A549 (cell line): ENCODE results near the gene SORBS1.

ENCODE experiments used
- CTCF ChIP-seq: fragments of >200 bp; sonication (Bioruptor Twin); formaldehyde crosslinking; IDR thresholded peaks from 3 replicates; pipeline ENCODE4 v1.5.1; 2016
- E2F6 ChIP-seq: IDR thresholded peaks from 2 replicates; pipeline ENCODE4 v1.6.1; 2012; ENCODE audit warnings: low read depth, borderline replicate concordance
- RFX5 ChIP-seq: fragments of 450-650 bp; IDR thresholded peaks from 2 replicates; pipeline ENCODE4 v1.7.1; 2014; ENCODE audit warnings: antibody characterized with exemption, mild to moderate bottlenecking, moderate library complexity
- SMC3 ChIP-seq: fragments of >200 bp; sonication (Bioruptor Twin); formaldehyde crosslinking; IDR thresholded peaks from 3 replicates; pipeline ENCODE4 v1.6.1; 2018; ENCODE audit warnings: inconsistent platforms

GRCh38 chr10:95389982-95390381 is 171.2 kb downstream of the SORBS1 start:
- TF ChIP-seq CTCF (peak; percentile 5; the same call in 1 of the 3 replicates), E2F6 (no peak), RFX5 (no peak), SMC3 (no peak)
